Erythroblast (primary cell): ENCODE measurements around the gene KIF1B.

Source experiments
- GATA1 ChIP-seq: IDR thresholded peaks from 2 replicates; pipeline ENCODE4 v1.6.1; 2011; ENCODE audit warnings: low read depth, mild to moderate bottlenecking, control low read depth, low read length, moderate library complexity
- POLR2A ChIP-seq: IDR thresholded peaks from 2 replicates; pipeline ENCODE4 v1.6.1; 2011; ENCODE audit warnings: mild to moderate bottlenecking, low read length

DNA sequence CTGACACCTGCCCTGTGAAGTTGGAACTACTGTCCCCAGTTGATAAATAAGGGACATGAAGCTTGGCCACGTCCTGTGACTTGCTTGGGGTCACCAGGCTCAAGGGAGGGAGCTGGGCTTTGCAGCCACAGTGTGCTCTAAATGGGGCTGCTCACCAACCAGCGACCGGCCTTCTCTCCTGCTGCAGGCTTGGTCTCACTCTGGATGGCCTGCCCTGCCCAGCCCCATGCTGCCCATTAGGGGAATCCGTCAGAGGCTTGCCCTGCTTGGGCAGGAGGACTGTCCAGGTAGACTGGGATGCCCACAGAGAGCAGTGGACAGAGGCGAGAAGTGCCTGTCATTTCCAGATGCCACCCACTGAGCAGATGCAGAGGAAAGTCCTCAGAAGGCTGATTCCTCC, 218.6 kb downstream of the KIF1B start:
- no peak for TF ChIP-seq POLR2A
- no peak for TF ChIP-seq GATA1
